ENCODE measurements around the gene PEAR1.

GRCh38 chr1:156885314-156885713 is 8.2 kb upstream of the PEAR1 start:
- TF ChIP-seq, protein P1, sequence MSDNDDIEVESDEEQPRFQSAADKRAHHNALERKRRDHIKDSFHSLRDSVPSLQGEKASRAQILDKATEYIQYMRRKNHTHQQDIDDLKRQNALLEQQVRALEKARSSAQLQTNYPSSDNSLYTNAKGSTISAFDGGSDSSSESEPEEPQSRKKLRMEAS (IDR thresholded peaks at IDR 0.05) = no peak
- TF ChIP-seq TAF1 (IDR thresholded peaks at IDR 0.05; ENCODE audit: low read depth) = no peak
